ENCODE data around the gene KCNK3.

GRCh38 chr2:26645762-26646161 lies 46.8 kb upstream of the KCNK3 start:
- TF ChIP-seq CTCF (IDR thresholded peaks at IDR 0.05; ENCODE audit: poor library complexity, severe bottlenecking) (no peak), POLR2AphosphoS5 (IDR thresholded peaks at IDR 0.05) (no peak), EZH2 (IDR thresholded peaks at IDR 0.05; ENCODE audit: borderline replicate concordance, insufficient read depth, low read length, poor library complexity, severe bottlenecking) (no peak), MXI1 (conservative IDR thresholded peaks at IDR 0.05; ENCODE audit: poor library complexity, severe bottlenecking) (no peak), EP300 (conservative IDR thresholded peaks at IDR 0.05; ENCODE audit: poor library complexity, severe bottlenecking) (no peak), TAF1 (IDR thresholded peaks at IDR 0.05; ENCODE audit: low read depth) (no peak)
